Retinal pigment epithelial cell (primary cell): Measurements from ENCODE around the gene SAMM50.

Experiments
- DNase-seq: peaks from one replicate; pipeline ENCODE4 v3.0.0-alpha.2; 2010; ENCODE audit warnings: low read depth
- H3K4me3 ChIP-seq: 2 replicates; pipeline ENCODE4 v1.5.1; 2011; ENCODE audit warnings: mild to moderate bottlenecking, low read length, control low read depth, moderate library complexity
- CTCF ChIP-seq: conservative IDR thresholded peaks from 2 replicates; pipeline ENCODE4 v1.5.1; 2011; ENCODE audit warnings: low read depth, low read length, control low read depth, inconsistent platforms

The SAMM50 gene

DNA sequence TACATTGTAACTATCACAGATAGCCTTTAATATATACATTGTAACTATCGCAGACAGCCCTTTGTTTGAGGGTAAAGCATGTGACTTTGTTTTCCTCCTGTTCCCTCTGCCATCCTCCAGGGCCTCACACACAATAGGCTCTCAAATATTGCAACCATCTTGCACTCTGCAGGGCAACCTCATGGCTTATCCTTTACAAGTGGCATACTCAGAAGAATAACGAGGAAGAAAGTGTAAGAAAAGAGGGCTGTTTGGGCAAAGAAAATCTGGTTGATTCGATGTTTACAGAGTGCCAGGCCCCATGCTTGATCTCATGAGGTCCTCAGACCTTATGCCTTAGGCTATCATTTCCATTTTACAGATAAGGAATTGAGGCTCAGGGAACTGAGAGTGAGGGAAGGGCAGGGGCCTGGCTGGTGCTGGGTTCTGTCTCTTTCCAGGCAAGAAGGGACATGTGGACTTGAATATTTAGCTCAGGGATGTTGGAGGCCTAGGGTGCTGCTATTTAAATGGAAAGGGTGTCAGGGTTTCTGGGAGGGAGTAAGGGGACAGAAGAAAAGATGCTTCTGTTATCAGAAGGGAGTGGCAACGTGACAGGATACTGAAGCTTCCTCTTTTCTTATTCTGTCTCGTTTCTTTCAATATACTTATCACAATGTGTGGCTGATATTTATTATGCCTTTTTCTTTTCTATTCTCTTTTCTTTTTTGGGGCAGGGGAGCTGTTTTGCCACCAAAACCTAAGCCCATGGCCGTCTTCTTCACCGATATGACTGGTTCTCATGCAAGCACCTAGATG, 1.1 kb upstream of the SAMM50 start:
- no peak for DNase-seq
- peak overlapping the region; percentile 92 for H3K4me3 ChIP-seq

GRCh38 chr22:43955883-43956782, 891 bp downstream of the SAMM50 start:
- TF ChIP-seq CTCF, result no peak
- peak overlapping the region; percentile 92 for H3K4me3 ChIP-seq
- DNase-seq, result no peak

More for the DNA sequence above, 1.1 kb upstream of the SAMM50 start:
- no peak for TF ChIP-seq CTCF

DNA sequence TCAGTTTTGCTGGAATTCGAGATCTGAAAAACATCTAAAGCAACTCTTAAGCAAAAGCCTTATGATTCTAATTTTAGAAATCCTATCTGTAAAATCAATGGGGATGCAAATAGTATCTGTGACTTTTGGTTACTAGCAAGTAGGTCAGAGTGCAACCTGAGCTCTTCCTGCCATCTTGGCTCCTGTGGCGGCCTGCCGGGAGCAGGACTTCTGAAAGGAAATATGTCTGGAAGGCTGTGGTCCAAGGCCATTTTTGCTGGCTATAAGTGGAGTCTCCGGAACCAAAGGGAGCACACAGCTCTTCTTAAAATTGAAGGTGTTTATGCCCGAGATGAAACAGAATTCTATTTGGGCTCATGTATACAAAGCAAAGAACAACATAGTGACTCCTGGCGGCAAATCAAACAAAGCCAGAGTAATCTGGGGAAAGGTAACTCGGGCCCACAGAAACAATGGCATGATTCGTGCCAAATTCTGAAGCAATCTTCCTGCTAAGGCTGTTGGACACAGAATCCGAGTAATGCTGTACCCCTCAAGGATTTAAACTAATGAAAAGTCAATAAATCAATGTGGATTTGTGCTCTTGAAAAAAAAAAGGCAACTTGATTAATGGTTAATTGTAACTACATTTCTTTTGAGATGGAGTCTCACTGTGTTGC, 1.7 kb downstream of the SAMM50 start:
- no peak for TF ChIP-seq CTCF
- no peak for DNase-seq
- H3K4me3 ChIP-seq, result peak overlapping the region; percentile 92

DNA sequence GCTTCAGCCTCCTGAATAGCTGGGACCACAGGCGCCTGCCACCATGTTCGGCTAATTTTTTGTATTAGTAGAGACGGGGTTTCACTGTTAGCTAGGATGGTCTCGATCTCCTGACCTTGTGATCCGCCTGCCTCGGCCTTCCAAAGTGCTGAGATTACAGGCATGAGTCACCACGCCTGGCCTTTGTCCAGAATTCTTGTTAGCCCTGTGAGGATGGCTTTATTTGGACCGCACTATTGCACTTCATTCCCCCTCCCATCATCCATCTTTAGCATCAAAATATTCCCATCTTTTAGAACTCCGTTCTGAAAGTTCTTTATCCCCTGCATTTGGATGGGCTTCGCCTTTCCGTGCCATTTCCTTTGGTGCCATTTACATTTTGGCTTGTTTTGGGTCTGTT, 2.6 kb downstream of the SAMM50 start:
- no peak for TF ChIP-seq CTCF
- no peak for DNase-seq
- H3K4me3 ChIP-seq, result no peak overlapping the region

GRCh38 chr22:43964314-43964857, 9.1 kb downstream of the SAMM50 start:
- TF ChIP-seq CTCF, result no peak
- DNase-seq, result no peak
- H3K4me3 ChIP-seq, result no peak overlapping the region

DNA sequence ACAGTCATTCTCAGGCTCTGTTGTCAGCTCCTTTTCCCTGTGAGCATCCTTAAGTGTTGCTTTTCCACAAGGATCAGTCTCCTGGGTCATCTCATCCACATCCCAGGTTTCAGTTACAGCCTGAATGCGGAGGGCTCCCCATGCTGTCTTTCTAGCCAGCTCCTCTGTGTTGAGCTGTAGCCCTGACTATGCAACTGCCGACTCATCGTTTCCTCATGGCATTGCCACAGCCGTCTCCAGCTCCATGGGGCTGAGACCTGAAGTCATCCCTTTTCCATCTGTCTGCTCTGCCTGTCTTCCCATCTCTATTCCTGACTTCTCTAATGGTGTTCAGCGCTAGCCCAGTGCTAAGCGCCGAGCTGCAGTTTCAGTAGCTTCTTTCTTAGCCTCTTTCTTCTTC, 11.8 kb downstream of the SAMM50 start:
- no peak overlapping the region for H3K4me3 ChIP-seq
- TF ChIP-seq CTCF, result no peak
- no peak for DNase-seq
